DOHH2 (cell line): ENCODE results near the gene PRSS22.

Experiments used
- H3F3A ChIP-seq: fragments of 200-600 bp; sonication (generic), shearing (Covaris generic); 2 replicates; pipeline ENCODE4 v1.6.0; 2016; ENCODE audit warnings: antibody characterized with exemption, mild to moderate bottlenecking; ENCODE audit not compliant: control insufficient read depth, insufficient read depth
- H3K27ac ChIP-seq: fragments of 200-600 bp; sonication (generic); 2 replicates; pipeline ENCODE4 v1.5.1; 2014; ENCODE audit warnings: low read depth, mild to moderate bottlenecking, low read length, moderate library complexity
- H3K27me3 ChIP-seq: fragments of 200-600 bp; sonication (generic); 2 replicates; pipeline ENCODE4 v1.6.1; 2014; ENCODE audit warnings: mild to moderate bottlenecking, low read length, mixed read lengths; ENCODE audit not compliant: control insufficient read depth
- H3K36me3 ChIP-seq: fragments of 200-600 bp; sonication (generic); 2 replicates; pipeline ENCODE4 v1.6.1; 2014; ENCODE audit warnings: mild to moderate bottlenecking, low read length, moderate library complexity, mixed read lengths; ENCODE audit not compliant: control insufficient read depth
- H3K4me1 ChIP-seq: fragments of 200-600 bp; sonication (generic); 2 replicates; pipeline ENCODE4 v1.6.1; 2014; ENCODE audit warnings: mild to moderate bottlenecking, low read length, mixed read lengths; ENCODE audit not compliant: control insufficient read depth
- H3K4me2 ChIP-seq: fragments of 200-600 bp; sonication (generic); 2 replicates; pipeline ENCODE4 v1.6.0; 2014; ENCODE audit warnings: mild to moderate bottlenecking, low read length, moderate library complexity
- H3K4me3 ChIP-seq: fragments of 200-600 bp; sonication (generic); 2 replicates; pipeline ENCODE4 v1.5.1; 2014; ENCODE audit warnings: mild to moderate bottlenecking, low read length, mixed read lengths
- H3K79me2 ChIP-seq: fragments of 200-600 bp; sonication (generic); 2 replicates; pipeline ENCODE4 v1.6.1; 2014; ENCODE audit warnings: mild to moderate bottlenecking, low read length, mixed read lengths; ENCODE audit not compliant: control insufficient read depth
- H3K9me2 ChIP-seq: fragments of 200-600 bp; sonication (generic); replicated peaks from 2 replicates; pipeline ENCODE4 v1.6.1; 2014; ENCODE audit warnings: mild to moderate bottlenecking, low read length, mixed read lengths; ENCODE audit not compliant: control insufficient read depth
- H3K9me3 ChIP-seq: fragments of 200-600 bp; sonication (generic); 2 replicates; pipeline ENCODE4 v1.6.1; 2014; ENCODE audit warnings: antibody characterized with exemption, low read length, mixed read lengths; ENCODE audit not compliant: control insufficient read depth, insufficient read depth
- H4K20me1 ChIP-seq: fragments of 200-600 bp; sonication (generic); 2 replicates; pipeline ENCODE4 v1.6.0; 2014; ENCODE audit warnings: low read depth, mild to moderate bottlenecking, antibody characterized with exemption, low read length, moderate library complexity; ENCODE audit not compliant: control insufficient read depth, insufficient read depth
- CTCF ChIP-seq: fragments of 200-600 bp; sonication (generic); IDR thresholded peaks from one replicate; pipeline ENCODE4 v1.5.1; 2014; ENCODE audit warnings: antibody characterized with exemption, mild to moderate bottlenecking, low read depth, low read length; ENCODE audit not compliant: poor library complexity, severe bottlenecking
- EZH2phosphoT487 ChIP-seq: fragments of 200-600 bp; sonication (generic); IDR thresholded peaks from 2 replicates; pipeline ENCODE4 v1.6.1; 2017; ENCODE audit warnings: borderline replicate concordance, mild to moderate bottlenecking, antibody characterized with exemption, low read length, moderate library complexity, mixed read lengths

The PRSS22 gene

GRCh38 chr16:2808181-2808580, 49.8 kb downstream of the PRSS22 start:
- no peaks in the 10 kb centered on the region for H3K9me3 ChIP-seq
- no peak overlapping the region for H3K4me3 ChIP-seq

GRCh38 chr16:2806286-2806685, 51.7 kb downstream of the PRSS22 start:
- no peak overlapping the region for H3K4me2 ChIP-seq
- H3K27me3 ChIP-seq = peaks cover 19% of the 10 kb centered on the region

More at GRCh38 chr16:2808181-2808580, 49.8 kb downstream of the PRSS22 start:
- no peaks in the 10 kb centered on the region for H3K9me2 ChIP-seq
- no peaks in the 10 kb centered on the region for H3K79me2 ChIP-seq
- no peaks in the 10 kb centered on the region for H3K4me1 ChIP-seq
- no peak overlapping the region for H3K27ac ChIP-seq
- H3K36me3 ChIP-seq = no peaks in the 10 kb centered on the region
- H3K4me2 ChIP-seq = no peak overlapping the region
- TF ChIP-seq CTCF (no peak), EZH2phosphoT487 (no peak)
- H4K20me1 ChIP-seq = no peaks in the 10 kb centered on the region
- peaks cover 22% of the 10 kb centered on the region for H3K27me3 ChIP-seq
- H3F3A ChIP-seq = no peaks in the 10 kb centered on the region

GRCh38 chr16:2804728-2805127, 53.2 kb downstream of the PRSS22 start:
- TF ChIP-seq EZH2phosphoT487 (no peak), CTCF (no peak)
- H3K27me3 ChIP-seq = peaks cover 10% of the 10 kb centered on the region; the same call in 1 of the 2 replicates
- no peaks in the 10 kb centered on the region for H3F3A ChIP-seq
- no peaks in the 10 kb centered on the region for H3K4me1 ChIP-seq
- H3K27ac ChIP-seq = no peak overlapping the region
- no peak overlapping the region for H3K4me2 ChIP-seq
- H3K79me2 ChIP-seq = no peaks in the 10 kb centered on the region
- H3K9me2 ChIP-seq = no peaks in the 10 kb centered on the region
- H3K4me3 ChIP-seq = no peak overlapping the region
- no peaks in the 10 kb centered on the region for H4K20me1 ChIP-seq
- no peaks in the 10 kb centered on the region for H3K9me3 ChIP-seq
- H3K36me3 ChIP-seq = no peaks in the 10 kb centered on the region

More at GRCh38 chr16:2806286-2806685, 51.7 kb downstream of the PRSS22 start:
- Histone ChIP-seq H3K79me2 (no peaks in the 10 kb centered on the region), H3K4me3 (no peak overlapping the region), H3F3A (no peaks in the 10 kb centered on the region), H3K4me1 (no peaks in the 10 kb centered on the region), H3K9me2 (no peaks in the 10 kb centered on the region), H3K9me3 (no peaks in the 10 kb centered on the region), H3K27ac (no peak overlapping the region), H3K36me3 (no peaks in the 10 kb centered on the region), H4K20me1 (no peaks in the 10 kb centered on the region)
- no peak for TF ChIP-seq EZH2phosphoT487
- TF ChIP-seq CTCF = no peak
